Effector CD8-positive, alpha-beta T cell (primary cell): ENCODE measurements around the gene AGPAT2.

ENCODE experiments used
- DNase-seq: peaks from one replicate; lab custom pipeline; 2025; lab: John Stamatoyannopoulos, UW

The AGPAT2 gene

GRCh38 chr9:136700959-136701667, 13.9 kb upstream of the AGPAT2 start:
- no peak for DNase-seq

- no peak for DNase-seq
Observed at GRCh38 chr9:136700304-136700703, 13.0 kb upstream of the AGPAT2 start.

GRCh38 chr9:136698635-136699246, 11.5 kb upstream of the AGPAT2 start:
- DNase-seq, result no peak

- no peak for DNase-seq
Observed at GRCh38 chr9:136697821-136698526, 10.7 kb upstream of the AGPAT2 start.

- no peak for DNase-seq
Observed at GRCh38 chr9:136697146-136697820, 10.0 kb upstream of the AGPAT2 start.

- no peak for DNase-seq
Observed at GRCh38 chr9:136696502-136696901, 9.2 kb upstream of the AGPAT2 start.

- no peak for DNase-seq
Observed at GRCh38 chr9:136695955-136696354, 8.7 kb upstream of the AGPAT2 start.

- DNase-seq, result no peak
Observed at GRCh38 chr9:136695435-136695895, 8.2 kb upstream of the AGPAT2 start.

GRCh38 chr9:136694872-136695247, 7.6 kb upstream of the AGPAT2 start:
- DNase-seq, result no peak

- no peak for DNase-seq
Observed at GRCh38 chr9:136694163-136694871, 7.1 kb upstream of the AGPAT2 start.

GRCh38 chr9:136693490-136694162, 6.4 kb upstream of the AGPAT2 start:
- DNase-seq, result no peak

GRCh38 chr9:136693135-136693489, 5.9 kb upstream of the AGPAT2 start:
- DNase-seq, result no peak

GRCh38 chr9:136692185-136693134, 5.2 kb upstream of the AGPAT2 start:
- DNase-seq, result no peak

GRCh38 chr9:136691316-136692184, 4.3 kb upstream of the AGPAT2 start:
- DNase-seq, result no peak

- no peak for DNase-seq
Observed at GRCh38 chr9:136690806-136691261, 3.6 kb upstream of the AGPAT2 start.

GRCh38 chr9:136690104-136690805, 3.0 kb upstream of the AGPAT2 start:
- DNase-seq, result no peak

GRCh38 chr9:136689108-136689460, 1.8 kb upstream of the AGPAT2 start:
- DNase-seq, result no peak

GRCh38 chr9:136688274-136689107, 1.2 kb upstream of the AGPAT2 start:
- DNase-seq, result no peak
